Smooth muscle cell of the brain vasculature (primary cell): ENCODE results near the gene MTX3.

Experiments
- DNase-seq: peaks from one replicate; pipeline ENCODE4 v3.0.0-alpha.2; 2012; ENCODE audit warnings: low read depth, low spot score

MTX3 gene

GRCh38 chr5:79990598-79991507, at the start of gene MTX3:
Gene MTX3, minus strand, starts transcription at chr5:79991262. Its CDS starts 24 bp downstream, at chr5:79991238.
- peak; percentile 61 for DNase-seq

- DNase-seq = no peak
These were observed 48.6 kb upstream of the MTX3 start for GRCh38 chr5:80039650-80040049.

- no peak for DNase-seq
These were observed 46.3 kb upstream of the MTX3 start for GRCh38 chr5:80037366-80037765.

DNA sequence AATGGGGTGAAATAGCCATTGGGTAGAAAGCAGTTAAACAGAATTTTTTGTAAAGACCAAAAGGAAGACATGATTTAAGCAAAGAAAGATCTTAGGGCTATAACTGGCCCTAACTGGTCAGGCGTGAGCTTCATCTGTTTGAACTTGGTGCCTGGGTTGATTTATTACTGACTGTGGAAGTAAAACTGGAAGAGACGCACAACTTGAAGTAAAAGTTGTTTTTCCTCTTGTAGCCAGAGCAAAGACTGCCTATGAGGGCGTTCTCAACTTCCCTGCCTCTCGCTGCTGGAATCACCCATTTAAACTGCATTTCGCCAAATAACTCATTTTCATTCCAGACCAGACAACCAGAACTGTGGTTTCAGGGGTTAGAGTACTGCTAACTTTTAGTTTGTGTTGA, 45.6 kb upstream of the MTX3 start:
- DNase-seq = no peak

GRCh38 chr5:80035839-80036238, 44.8 kb upstream of the MTX3 start:
- no peak for DNase-seq

DNA sequence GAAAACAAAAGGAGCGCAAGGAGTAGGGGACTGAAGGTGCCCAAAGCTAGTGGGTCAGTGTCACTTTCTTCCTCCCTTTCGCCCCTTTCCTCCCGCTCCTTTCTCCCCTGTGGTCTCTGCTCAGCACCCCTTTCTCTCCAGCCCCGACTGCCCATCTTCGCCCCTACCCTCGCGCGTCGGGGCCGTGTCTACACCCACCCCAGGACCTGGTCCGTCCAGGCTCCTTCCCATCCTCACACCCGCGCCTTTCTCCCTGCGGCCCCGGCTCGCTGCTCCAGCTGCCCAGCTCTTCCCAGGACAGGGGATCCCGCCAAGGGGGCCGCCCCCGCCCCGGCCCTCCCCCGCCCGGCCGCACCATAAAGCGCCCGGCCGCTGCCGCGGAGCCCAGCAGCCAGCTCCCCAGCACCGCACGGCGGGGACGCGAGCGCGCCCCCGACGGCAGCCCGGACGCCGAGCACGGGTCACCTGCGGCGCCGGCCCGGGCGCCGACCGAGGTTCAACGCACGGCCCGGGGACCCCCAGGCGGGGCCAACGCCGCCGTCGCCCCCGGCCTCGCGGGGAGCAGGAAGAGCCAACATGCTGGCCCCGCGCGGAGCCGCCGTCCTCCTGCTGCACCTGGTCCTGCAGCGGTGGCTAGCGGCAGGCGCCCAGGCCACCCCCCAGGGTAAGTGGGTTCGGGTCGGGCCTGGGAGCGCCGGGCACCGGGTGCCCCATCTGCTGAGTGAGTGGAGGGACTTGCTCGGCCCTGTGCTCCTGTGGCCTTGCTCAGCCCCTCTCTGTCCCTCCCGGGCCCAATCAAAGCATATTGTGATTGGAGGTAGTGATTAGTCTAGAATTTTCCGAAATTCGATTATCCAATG, 44.1 kb upstream of the MTX3 start, which contains the start of gene THBS4:
Gene THBS4 (plus strand): TSS at position 387 of the 860 bp plus-strand sequence. CDS start 190 bp downstream, at position 577.
- no peak for DNase-seq

GRCh38 chr5:80034559-80034958, 43.5 kb upstream of the MTX3 start:
- DNase-seq = no peak

- no peak for DNase-seq
These were observed 42.5 kb upstream of the MTX3 start for GRCh38 chr5:80033513-80033912.

DNA sequence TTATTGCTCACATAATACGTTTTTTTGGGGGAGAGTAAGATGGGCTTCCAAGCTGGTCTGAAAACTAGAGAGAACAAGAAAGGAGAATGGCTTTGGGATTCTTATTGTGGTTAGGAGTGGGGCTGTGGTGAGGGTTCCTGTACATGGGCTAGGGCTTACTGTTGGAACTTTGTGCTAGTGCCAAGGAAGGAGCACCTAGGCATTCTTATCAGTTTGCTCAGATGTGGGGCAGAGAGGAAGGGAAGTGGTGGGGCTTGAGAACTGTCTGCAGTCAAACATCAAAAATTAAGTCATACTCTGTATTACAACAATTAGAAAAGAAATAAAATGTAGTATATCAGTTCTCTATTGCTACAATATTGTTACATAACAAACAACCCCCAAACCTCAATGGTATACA, 40.0 kb upstream of the MTX3 start:
- DNase-seq = no peak

DNA sequence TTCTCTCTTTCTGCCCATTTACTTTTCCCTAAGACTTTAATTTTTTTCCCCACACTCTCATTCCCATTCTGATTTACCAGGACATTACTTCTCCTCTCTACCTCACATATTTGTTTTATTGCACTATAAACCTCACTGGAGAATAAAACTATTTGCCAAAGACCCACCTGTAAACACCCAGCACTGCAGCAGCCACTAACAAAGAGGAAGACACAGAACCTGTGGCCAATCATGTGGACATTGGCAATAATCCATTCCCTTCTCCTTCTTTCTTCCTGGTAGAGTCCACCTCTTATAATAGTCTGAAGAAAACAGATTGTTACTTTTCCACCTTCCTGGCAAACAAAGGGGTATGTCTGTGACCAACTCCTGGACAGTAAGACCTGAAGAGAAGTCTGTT, 35.8 kb upstream of the MTX3 start:
- DNase-seq = no peak

- DNase-seq = no peak
These were observed 34.0 kb upstream of the MTX3 start for GRCh38 chr5:80025069-80025468.

- no peak for DNase-seq
These were observed 19.8 kb upstream of the MTX3 start for GRCh38 chr5:80010754-80011392.

GRCh38 chr5:80008995-80009765, 18.1 kb upstream of the MTX3 start:
- no peak for DNase-seq

DNA sequence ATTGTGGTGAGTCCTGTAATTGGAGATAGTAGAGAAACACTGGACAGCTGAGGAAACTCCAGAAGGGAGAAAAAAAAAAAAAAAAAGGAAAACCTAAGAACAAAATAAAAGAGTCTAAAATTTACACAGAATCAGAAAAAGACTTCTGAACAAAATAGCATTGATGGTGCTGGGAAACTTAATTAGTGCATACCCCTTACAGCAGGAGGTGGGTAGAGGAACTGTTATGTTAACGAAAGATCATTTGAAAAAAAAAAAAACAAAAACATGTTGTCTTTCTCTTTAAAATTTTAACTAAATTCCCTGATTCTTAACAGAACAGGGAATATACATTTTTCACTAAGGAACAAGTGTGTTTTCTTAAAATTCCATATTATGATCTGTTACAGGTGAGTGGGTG, 11.6 kb upstream of the MTX3 start:
- DNase-seq = no peak

GRCh38 chr5:79999722-80000121, 8.7 kb upstream of the MTX3 start:
- no peak for DNase-seq

GRCh38 chr5:79992891-79993657, 2.0 kb upstream of the MTX3 start:
- no peak for DNase-seq

- DNase-seq = no peak
These were observed 861 bp downstream of the MTX3 start for GRCh38 chr5:79990205-79990597.

GRCh38 chr5:79986260-79986659, 4.8 kb downstream of the MTX3 start:
- DNase-seq = no peak

DNA sequence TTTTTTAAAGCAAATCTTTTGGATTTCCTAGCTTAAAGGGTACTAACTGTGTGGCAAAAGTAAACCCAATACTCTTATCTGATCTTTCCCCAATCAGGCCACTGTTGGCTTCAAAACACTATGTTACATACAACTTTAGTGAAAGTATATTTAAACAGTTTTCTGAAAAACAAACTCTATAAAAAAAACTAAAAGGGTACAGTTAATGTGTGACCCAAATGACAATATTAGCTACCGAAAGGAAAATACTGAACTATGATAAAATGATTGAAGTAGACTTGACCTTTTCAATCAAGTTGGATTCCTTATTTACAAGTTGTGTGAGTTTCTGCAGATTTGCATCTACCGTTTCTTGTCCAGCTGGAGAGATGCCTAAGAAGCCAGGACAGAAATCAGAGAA, 5.8 kb downstream of the MTX3 start:
- DNase-seq = no peak

DNA sequence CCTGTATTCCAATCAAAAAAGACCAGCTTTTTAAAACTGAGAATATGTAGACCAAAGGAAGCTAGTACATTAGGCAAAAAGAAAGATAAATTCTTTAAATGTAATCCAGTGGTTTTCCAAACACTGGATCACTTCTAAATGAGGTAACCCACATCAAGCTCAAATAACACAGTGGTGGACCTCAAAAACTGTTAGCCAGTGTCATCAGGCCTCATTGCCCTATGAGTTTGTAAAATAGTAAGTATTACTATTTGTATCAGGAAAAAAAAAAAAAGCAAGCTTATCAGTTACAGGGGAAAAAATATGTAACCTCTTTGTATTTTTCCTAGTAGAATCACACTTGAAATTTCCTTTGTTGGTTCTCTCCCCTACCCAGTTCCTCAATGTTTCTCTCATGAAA, 6.7 kb downstream of the MTX3 start:
- DNase-seq = no peak
